HepG2 (cell line): ENCODE data around the gene NCOA3. TPM values are rescaled to one million over a fixed set of nuclear protein-coding genes. Genes with fewer than 3 reads are reported as not detected.

Experiments used
- ARNT ChIP-seq: fragments of 450-650 bp; IDR thresholded peaks from 2 replicates; pipeline ENCODE4 v1.6.1; 2017
- ELF3 ChIP-seq: IDR thresholded peaks from 2 replicates; pipeline ENCODE4 v1.6.1; 2016; ENCODE audit warnings: missing genetic modification reagents, missing compliant biosample characterization
- FOXA3 ChIP-seq: IDR thresholded peaks from 2 replicates; pipeline ENCODE4 v1.6.1; 2016; ENCODE audit warnings: missing genetic modification reagents, missing compliant biosample characterization
- KAT2B ChIP-seq: fragments of 150-350 bp; IDR thresholded peaks from 2 replicates; pipeline ENCODE4 v1.6.1; 2014; ENCODE audit warnings: low read depth, low read length, borderline replicate concordance
- NONO ChIP-seq, 2 experiments: fragments of 450-650 bp in 1 of 2; sonication (generic) in 1 of 2; formaldehyde crosslinking in 1 of 2; IDR thresholded peaks in 1 of 2; conservative IDR thresholded peaks in 1 of 2; 2 replicates each; pipeline versions ENCODE4 v1.6.1 to v1.8.0; 2017 to 2022; ENCODE audit warnings: mild to moderate bottlenecking in 1 of 2, missing genetic modification reagents in 1 of 2, moderate library complexity in 1 of 2
- RARA ChIP-seq: IDR thresholded peaks from 2 replicates; pipeline ENCODE4 v1.6.1; 2016; ENCODE audit warnings: missing genetic modification reagents, missing compliant biosample characterization
- RARG ChIP-seq: sonication (generic); formaldehyde crosslinking; IDR thresholded peaks from 2 replicates; pipeline ENCODE4 v1.4.0; 2020; ENCODE audit warnings: low read depth, mild to moderate bottlenecking, missing genetic modification reagents
- SNRNP70 ChIP-seq: fragments of 200-400 bp; formaldehyde crosslinking; IDR thresholded peaks from 2 replicates; pipeline ENCODE4 v1.6.1; 2017; ENCODE audit warnings: mild to moderate bottlenecking, low read depth, low read length, moderate library complexity
- TEAD2 ChIP-seq: sonication (generic); formaldehyde crosslinking; IDR thresholded peaks from 2 replicates; pipeline ENCODE4 v1.9.0; 2021; ENCODE audit warnings: missing genetic modification reagents
- XRCC5 ChIP-seq: fragments of 200-400 bp; formaldehyde crosslinking; optimal IDR thresholded peaks from 2 replicates; pipeline ENCODE3; 2017; ENCODE audit warnings: mild to moderate bottlenecking, low read length
- ZBTB20 ChIP-seq: sonication (generic); formaldehyde crosslinking; IDR thresholded peaks from 2 replicates; pipeline ENCODE4 v1.8.1; 2023; ENCODE audit warnings: missing genetic modification reagents, low read depth, mild to moderate bottlenecking, borderline replicate concordance
- ZMYM3 ChIP-seq: sonication (generic); formaldehyde crosslinking; IDR thresholded peaks from 2 replicates; pipeline ENCODE4 v1.5.1; 2020; ENCODE audit warnings: mild to moderate bottlenecking, missing genetic modification reagents
- ZNF160 ChIP-seq: sonication (generic); formaldehyde crosslinking; IDR thresholded peaks from 2 replicates; pipeline ENCODE4 v1.8.0; 2022; ENCODE audit warnings: mild to moderate bottlenecking, inconsistent platforms, missing genetic modification reagents
- ZNF337 ChIP-seq: sonication (generic); formaldehyde crosslinking; IDR thresholded peaks from 2 replicates; pipeline ENCODE4 v1.5.1; 2020; ENCODE audit warnings: missing genetic modification reagents, low read depth, mild to moderate bottlenecking, borderline replicate concordance
- ZNF382 ChIP-seq: sonication (generic); formaldehyde crosslinking; IDR thresholded peaks from 2 replicates; pipeline ENCODE4 v1.5.0; 2020; ENCODE audit warnings: missing genetic modification reagents, mild to moderate bottlenecking, borderline replicate concordance
- ZNF451 ChIP-seq: sonication (generic); formaldehyde crosslinking; IDR thresholded peaks from 2 replicates; pipeline ENCODE4 v1.5.0; 2020; ENCODE audit warnings: mild to moderate bottlenecking, missing genetic modification reagents
- ZNF766 ChIP-seq: sonication (generic); formaldehyde crosslinking; IDR thresholded peaks from 2 replicates; pipeline ENCODE4 v1.5.0; 2020; ENCODE audit warnings: missing genetic modification reagents, borderline replicate concordance
- polyA plus RNA-seq, 8 experiments: library from polyadenylated mRNA; depleted of rRNA in 3 of 8; stranded (reverse) in 7 of 8; unstranded in 1 of 8; fragments of >200 nt; fragmentation: Illumina TruSeq in 4 of 8; extraction: Trizol in 4 of 8; gene quantifications; 2 replicates each; pipeline versions ENCODE4 v1.2.1 to v1.2.3, GENCODE V29; 2011 to 2016; ENCODE audit warnings: low read depth in 4 of 8, missing spikeins in 1 of 8, mixed read lengths in 1 of 8; ENCODE audit not compliant: insufficient read depth in 1 of 8
- total RNA-seq, 5 experiments: library from RNA; depleted of rRNA; stranded (reverse); fragments of >200 nt; fragmentation: Illumina TruSeq; extraction: Trizol; gene quantifications; 2 replicates each; pipeline ENCODE4 v1.2.3, GENCODE V29; 2016; ENCODE audit warnings: low read depth in 1 of 5
- TF ChIP-seq, protein P1 (sequence below): sonication (generic); formaldehyde crosslinking; IDR thresholded peaks from 2 replicates; pipeline ENCODE4 v1.5.0; 2020; ENCODE audit warnings: mild to moderate bottlenecking, missing genetic modification reagents
- TF ChIP-seq, protein P2 (sequence below): sonication (generic); formaldehyde crosslinking; IDR thresholded peaks from 2 replicates; pipeline ENCODE4 v1.4.0; 2020; ENCODE audit warnings: missing genetic modification reagents
- TF ChIP-seq, protein P3 (sequence below): IDR thresholded peaks from 2 replicates; pipeline ENCODE4 v1.6.1; 2012; ENCODE audit warnings: low read length, improper control_type of control experiment
- TF ChIP-seq, protein P4 (sequence below): sonication (generic); formaldehyde crosslinking; IDR thresholded peaks from 2 replicates; pipeline ENCODE4 v1.4.0; 2020; ENCODE audit warnings: mild to moderate bottlenecking, missing genetic modification reagents

Gene NCOA3
- total and polyA plus RNA-seq, 2 of the 13 experiments (the other 11 are each of a cell fraction or from before 2014, with no cell fraction given) = 35.0 to 56.8 TPM

DNA sequence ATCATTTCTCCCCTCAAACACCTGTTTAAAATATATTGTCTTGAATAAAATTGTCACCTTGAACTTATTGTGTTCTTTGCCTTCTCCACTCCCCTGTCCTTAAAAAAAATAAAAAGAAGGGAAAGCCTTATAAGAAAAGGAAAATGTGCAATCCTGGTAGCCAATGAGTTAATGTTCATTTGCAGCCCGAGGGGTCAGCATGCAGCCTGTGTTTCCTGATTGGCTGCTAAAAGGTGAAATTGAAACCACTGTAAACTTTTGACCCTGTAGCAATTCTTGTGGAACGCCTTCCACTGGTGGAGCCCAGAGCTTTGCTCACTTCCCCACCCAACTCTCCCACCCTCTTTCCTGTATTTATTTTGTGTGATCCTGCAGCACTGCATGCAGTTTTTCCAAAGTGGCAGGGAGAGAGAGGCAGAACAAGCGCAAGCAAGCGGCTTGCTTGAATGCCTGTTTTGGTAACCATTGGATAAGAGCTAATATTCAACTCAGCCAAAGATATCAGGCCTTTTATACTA, 74.9 kb downstream of the NCOA3 start (continued):
- TF ChIP-seq, protein P1, sequence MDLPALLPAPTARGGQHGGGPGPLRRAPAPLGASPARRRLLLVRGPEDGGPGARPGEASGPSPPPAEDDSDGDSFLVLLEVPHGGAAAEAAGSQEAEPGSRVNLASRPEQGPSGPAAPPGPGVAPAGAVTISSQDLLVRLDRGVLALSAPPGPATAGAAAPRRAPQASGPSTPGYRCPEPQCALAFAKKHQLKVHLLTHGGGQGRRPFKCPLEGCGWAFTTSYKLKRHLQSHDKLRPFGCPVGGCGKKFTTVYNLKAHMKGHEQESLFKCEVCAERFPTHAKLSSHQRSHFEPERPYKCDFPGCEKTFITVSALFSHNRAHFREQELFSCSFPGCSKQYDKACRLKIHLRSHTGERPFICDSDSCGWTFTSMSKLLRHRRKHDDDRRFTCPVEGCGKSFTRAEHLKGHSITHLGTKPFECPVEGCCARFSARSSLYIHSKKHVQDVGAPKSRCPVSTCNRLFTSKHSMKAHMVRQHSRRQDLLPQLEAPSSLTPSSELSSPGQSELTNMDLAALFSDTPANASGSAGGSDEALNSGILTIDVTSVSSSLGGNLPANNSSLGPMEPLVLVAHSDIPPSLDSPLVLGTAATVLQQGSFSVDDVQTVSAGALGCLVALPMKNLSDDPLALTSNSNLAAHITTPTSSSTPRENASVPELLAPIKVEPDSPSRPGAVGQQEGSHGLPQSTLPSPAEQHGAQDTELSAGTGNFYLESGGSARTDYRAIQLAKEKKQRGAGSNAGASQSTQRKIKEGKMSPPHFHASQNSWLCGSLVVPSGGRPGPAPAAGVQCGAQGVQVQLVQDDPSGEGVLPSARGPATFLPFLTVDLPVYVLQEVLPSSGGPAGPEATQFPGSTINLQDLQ = no peak
- TF ChIP-seq, protein P2, sequence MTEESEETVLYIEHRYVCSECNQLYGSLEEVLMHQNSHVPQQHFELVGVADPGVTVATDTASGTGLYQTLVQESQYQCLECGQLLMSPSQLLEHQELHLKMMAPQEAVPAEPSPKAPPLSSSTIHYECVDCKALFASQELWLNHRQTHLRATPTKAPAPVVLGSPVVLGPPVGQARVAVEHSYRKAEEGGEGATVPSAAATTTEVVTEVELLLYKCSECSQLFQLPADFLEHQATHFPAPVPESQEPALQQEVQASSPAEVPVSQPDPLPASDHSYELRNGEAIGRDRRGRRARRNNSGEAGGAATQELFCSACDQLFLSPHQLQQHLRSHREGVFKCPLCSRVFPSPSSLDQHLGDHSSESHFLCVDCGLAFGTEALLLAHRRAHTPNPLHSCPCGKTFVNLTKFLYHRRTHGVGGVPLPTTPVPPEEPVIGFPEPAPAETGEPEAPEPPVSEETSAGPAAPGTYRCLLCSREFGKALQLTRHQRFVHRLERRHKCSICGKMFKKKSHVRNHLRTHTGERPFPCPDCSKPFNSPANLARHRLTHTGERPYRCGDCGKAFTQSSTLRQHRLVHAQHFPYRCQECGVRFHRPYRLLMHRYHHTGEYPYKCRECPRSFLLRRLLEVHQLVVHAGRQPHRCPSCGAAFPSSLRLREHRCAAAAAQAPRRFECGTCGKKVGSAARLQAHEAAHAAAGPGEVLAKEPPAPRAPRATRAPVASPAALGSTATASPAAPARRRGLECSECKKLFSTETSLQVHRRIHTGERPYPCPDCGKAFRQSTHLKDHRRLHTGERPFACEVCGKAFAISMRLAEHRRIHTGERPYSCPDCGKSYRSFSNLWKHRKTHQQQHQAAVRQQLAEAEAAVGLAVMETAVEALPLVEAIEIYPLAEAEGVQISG (CRISPR knock-in tag) = peak; percentile 52
- TF ChIP-seq XRCC5 (peak; percentile 83), ZMYM3 (CRISPR knock-in tag) (peak; percentile 84; the same call in 1 of the 2 replicates), ZNF382 (CRISPR knock-in tag) (no peak), ZBTB20 (CRISPR knock-in tag) (peak; percentile 36; the same call in 1 of the 2 replicates), NONO (IDR thresholded peaks at IDR 0.05) (no peak), NONO (CRISPR knock-in tag; conservative IDR thresholded peaks at IDR 0.05) (no peak), SNRNP70 (no peak), TEAD2 (no peak), FOXA3 (CRISPR knock-in tag) (peak; percentile 79), RARA (CRISPR knock-in tag) (peak; percentile 100), ARNT (no peak), ZNF337 (CRISPR knock-in tag) (peak; percentile 52; the same call in 1 of the 2 replicates), ZNF766 (CRISPR knock-in tag) (no peak; the same call in 1 of the 2 replicates), ZNF451 (CRISPR knock-in tag) (no peak), KAT2B (no peak), ELF3 (CRISPR knock-in tag) (peak; percentile 87), ZNF160 (CRISPR knock-in tag) (no peak), RARG (no peak)
- TF ChIP-seq, protein P3, sequence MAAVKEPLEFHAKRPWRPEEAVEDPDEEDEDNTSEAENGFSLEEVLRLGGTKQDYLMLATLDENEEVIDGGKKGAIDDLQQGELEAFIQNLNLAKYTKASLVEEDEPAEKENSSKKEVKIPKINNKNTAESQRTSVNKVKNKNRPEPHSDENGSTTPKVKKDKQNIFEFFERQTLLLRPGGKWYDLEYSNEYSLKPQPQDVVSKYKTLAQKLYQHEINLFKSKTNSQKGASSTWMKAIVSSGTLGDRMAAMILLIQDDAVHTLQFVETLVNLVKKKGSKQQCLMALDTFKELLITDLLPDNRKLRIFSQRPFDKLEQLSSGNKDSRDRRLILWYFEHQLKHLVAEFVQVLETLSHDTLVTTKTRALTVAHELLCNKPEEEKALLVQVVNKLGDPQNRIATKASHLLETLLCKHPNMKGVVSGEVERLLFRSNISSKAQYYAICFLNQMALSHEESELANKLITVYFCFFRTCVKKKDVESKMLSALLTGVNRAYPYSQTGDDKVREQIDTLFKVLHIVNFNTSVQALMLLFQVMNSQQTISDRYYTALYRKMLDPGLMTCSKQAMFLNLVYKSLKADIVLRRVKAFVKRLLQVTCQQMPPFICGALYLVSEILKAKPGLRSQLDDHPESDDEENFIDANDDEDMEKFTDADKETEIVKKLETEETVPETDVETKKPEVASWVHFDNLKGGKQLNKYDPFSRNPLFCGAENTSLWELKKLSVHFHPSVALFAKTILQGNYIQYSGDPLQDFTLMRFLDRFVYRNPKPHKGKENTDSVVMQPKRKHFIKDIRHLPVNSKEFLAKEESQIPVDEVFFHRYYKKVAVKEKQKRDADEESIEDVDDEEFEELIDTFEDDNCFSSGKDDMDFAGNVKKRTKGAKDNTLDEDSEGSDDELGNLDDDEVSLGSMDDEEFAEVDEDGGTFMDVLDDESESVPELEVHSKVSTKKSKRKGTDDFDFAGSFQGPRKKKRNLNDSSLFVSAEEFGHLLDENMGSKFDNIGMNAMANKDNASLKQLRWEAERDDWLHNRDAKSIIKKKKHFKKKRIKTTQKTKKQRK = no peak
- TF ChIP-seq, protein P4, sequence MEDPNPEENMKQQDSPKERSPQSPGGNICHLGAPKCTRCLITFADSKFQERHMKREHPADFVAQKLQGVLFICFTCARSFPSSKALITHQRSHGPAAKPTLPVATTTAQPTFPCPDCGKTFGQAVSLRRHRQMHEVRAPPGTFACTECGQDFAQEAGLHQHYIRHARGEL (CRISPR knock-in tag) = no peak
